Measurements from ENCODE around the gene TDRD10. TPM values are rescaled to one million over a fixed set of nuclear protein-coding genes. Genes with fewer than 3 reads are reported as not detected.
"Not testable (repeated sequence)": the region's sequence is repeated elsewhere in the genome, so short reads cannot be mapped to it uniquely, and the experiment has no call there.

Gene TDRD10
- total and polyA plus RNA-seq, 2 donors (not counting 1 experiment from before 2014, with no cell fraction given) = 0.06 TPM; not detected in 1

DNA sequence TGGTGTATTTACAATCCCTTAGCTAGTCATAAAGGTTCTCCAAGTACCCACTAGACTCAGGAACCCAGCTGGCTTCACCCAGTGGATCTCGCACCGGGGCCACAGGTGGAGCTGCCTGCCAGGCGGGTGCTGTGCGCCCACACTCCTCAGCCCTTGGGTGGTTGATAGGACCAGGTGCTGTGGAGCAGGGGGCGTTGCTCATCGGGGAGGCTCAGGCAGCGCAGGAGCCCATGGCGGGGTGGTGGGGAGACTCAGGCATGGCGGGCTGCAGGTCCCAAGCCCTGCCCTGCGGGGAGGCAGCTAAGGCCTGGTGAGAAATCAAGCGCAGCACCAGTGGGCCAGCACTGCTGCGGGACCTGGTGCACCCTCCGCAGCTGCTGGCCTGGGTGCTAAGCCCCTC is 29.9 kb downstream of the TDRD10 start:
- H3K36me3 ChIP-seq (replicated peaks in 1 of 2; ENCODE audit: control extremely low read depth in 1 of 2, control insufficient read depth in 1 of 2, extremely low read depth in 1 of 2, insufficient read depth in 2 of 2, low read length in 1 of 2); H3K79me2 ChIP-seq (ENCODE audit: control insufficient read depth, insufficient read depth, low read length); H3K27ac ChIP-seq (ENCODE audit: low read length in 2 of 2); H3K9ac ChIP-seq (ENCODE audit: low read length); H3K4me3 ChIP-seq (ENCODE audit: control extremely low read depth in 1 of 5, extremely low read depth in 1 of 5, insufficient read depth in 1 of 5, low read depth in 2 of 5, low read length in 4 of 5); H3K4me1 ChIP-seq (ENCODE audit: control insufficient read depth in 2 of 2, insufficient read depth in 2 of 2, low read length in 2 of 2); H3K27ac Mint-ChIP-seq; H3K9me3 Mint-ChIP-seq (ENCODE audit: insufficient read depth); H3K27me3 ChIP-seq (replicated peaks in 1 of 4; ENCODE audit: control extremely low read depth in 1 of 4, control insufficient read depth in 3 of 4, insufficient read depth in 4 of 4, low read length in 3 of 4); ATAC-seq (ENCODE audit: low read depth); POLR2A ChIA-PET; H3K4me3 Mint-ChIP-seq; H3K4me1 Mint-ChIP-seq; H3K4me2 ChIP-seq (replicated peaks; ENCODE audit: low read depth, low read length, poor library complexity, severe bottlenecking); intact Hi-C loops (cut with micrococcal nuclease); H2AFZ ChIP-seq (ENCODE audit: insufficient read depth, low read depth, low read length, poor library complexity, severe bottlenecking); DNase-seq; H4K20me1 ChIP-seq (ENCODE audit: control insufficient read depth, insufficient read depth, low read length, poor library complexity, severe bottlenecking): not testable (repeated sequence)
- WGBS (ENCODE audit: insufficient coverage) = 96% methylated on average over 12 of the region's 13 CpGs
- peaks cover 0 to 13% (median 0%) of the 10 kb centered on the region in 3 donors for H3K9me3 ChIP-seq (ENCODE audit: control extremely low read depth in 1 of 3, control insufficient read depth in 2 of 3, insufficient read depth in 1 of 3, low read length in 2 of 3)
- CTCF ChIA-PET = interaction anchor here (1.2 kb wide), 1 partner anchor 50 kb away, joined by 4 read pairs; no protein-coding TSS in a partner anchor
- peaks cover 15% of the 10 kb centered on the region for H3K27me3 Mint-ChIP-seq

DNA sequence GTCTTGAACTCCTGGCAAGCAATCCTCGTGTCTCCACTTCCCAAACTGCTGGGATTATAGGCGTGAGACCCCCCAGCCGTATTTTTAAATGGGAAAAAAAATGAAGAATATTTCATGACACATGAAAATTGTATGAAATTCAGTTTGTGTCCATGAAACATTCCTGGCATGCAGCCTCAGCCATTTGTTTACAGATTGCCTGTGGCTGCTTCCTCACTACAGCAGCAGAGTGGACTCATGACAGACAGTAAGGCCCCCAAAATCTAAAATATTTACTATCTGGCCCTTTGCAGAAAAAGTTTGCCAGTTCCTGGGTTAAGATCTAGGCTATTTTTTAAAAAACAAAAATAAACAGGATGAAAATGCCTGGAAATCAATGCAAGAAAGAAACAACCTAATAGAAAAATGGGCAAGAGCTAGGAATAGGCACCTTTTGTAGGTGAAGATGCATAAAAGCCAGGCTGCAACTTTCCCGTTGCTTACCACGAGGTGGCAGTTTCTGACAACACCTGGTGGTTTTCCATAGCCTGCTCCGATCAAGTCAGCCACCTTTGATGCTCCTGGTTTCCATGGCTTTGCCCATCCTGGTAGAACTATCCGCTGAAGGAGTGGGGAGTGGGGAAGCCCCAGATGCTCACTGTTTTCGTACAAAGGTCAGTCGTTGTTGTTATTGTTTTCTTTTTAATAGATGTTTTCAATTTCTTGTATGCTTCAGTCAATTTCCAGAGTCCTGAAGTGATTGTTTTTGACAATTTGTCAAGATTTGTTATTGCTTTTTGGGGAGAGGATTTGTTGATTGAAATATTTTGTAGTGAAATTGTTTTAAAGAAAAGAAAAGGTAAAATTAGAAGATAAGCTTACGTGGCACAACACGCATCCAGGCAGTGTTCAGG is 32.2 kb downstream of the TDRD10 start:
- H3K27ac Mint-ChIP-seq = no peak overlapping the region
- POLR2A ChIA-PET = no interaction called here
- Histone ChIP-seq H3K79me2 (ENCODE audit: control insufficient read depth, insufficient read depth, low read length) (no peaks in the 10 kb centered on the region), H4K20me1 (ENCODE audit: control insufficient read depth, insufficient read depth, low read length, poor library complexity, severe bottlenecking) (no peaks in the 10 kb centered on the region), H3K36me3 (replicated peaks in 1 of 2; ENCODE audit: control extremely low read depth in 1 of 2, control insufficient read depth in 1 of 2, extremely low read depth in 1 of 2, insufficient read depth in 2 of 2, low read length in 1 of 2) (no peaks in the 10 kb centered on the region), H3K27me3 (replicated peaks in 1 of 4; ENCODE audit: control extremely low read depth in 1 of 4, control insufficient read depth in 3 of 4, insufficient read depth in 4 of 4, low read length in 3 of 4) (peaks cover 0 to 5% (median 0%) of the 10 kb centered on the region in 4 experiments), H3K4me1 (ENCODE audit: control insufficient read depth in 2 of 2, insufficient read depth in 2 of 2, low read length in 2 of 2) (no peaks in the 10 kb centered on the region), H3K9ac (ENCODE audit: low read length) (no peak overlapping the region), H3K27ac (ENCODE audit: low read length in 2 of 2) (no peak overlapping the region), H3K4me3 (ENCODE audit: control extremely low read depth in 1 of 5, extremely low read depth in 1 of 5, insufficient read depth in 1 of 5, low read depth in 2 of 5, low read length in 4 of 5) (no peak overlapping the region), H3K4me2 (replicated peaks; ENCODE audit: low read depth, low read length, poor library complexity, severe bottlenecking) (no peak overlapping the region), H3K9me3 (ENCODE audit: control extremely low read depth in 1 of 3, control insufficient read depth in 2 of 3, insufficient read depth in 1 of 3, low read length in 2 of 3) (peaks cover 0 to 13% (median 0%) of the 10 kb centered on the region in 3 donors), H2AFZ (ENCODE audit: insufficient read depth, low read depth, low read length, poor library complexity, severe bottlenecking) (no peak overlapping the region)
- H3K4me3 Mint-ChIP-seq = no peak overlapping the region
- WGBS (ENCODE audit: insufficient coverage) = 92% methylated on average over 8 of the region's 11 CpGs
- DNase-seq = no peak
- CTCF ChIA-PET = interaction anchor here (1.5 to 1.7 kb wide), 2 partner anchors 54 to 200 kb away, joined by 3 read pairs; no protein-coding TSS in a partner anchor
- peaks cover 19% of the 10 kb centered on the region for H3K27me3 Mint-ChIP-seq
- intact Hi-C loops (cut with micrococcal nuclease) = no loop called here
- H3K4me1 Mint-ChIP-seq = no peaks in the 10 kb centered on the region
- no peak for TF ChIP-seq EZH2 (IDR thresholded peaks at IDR 0.05; ENCODE audit: borderline replicate concordance, insufficient read depth, low read depth, low read length, poor library complexity, severe bottlenecking)
- TF ChIP-seq, protein P1, sequence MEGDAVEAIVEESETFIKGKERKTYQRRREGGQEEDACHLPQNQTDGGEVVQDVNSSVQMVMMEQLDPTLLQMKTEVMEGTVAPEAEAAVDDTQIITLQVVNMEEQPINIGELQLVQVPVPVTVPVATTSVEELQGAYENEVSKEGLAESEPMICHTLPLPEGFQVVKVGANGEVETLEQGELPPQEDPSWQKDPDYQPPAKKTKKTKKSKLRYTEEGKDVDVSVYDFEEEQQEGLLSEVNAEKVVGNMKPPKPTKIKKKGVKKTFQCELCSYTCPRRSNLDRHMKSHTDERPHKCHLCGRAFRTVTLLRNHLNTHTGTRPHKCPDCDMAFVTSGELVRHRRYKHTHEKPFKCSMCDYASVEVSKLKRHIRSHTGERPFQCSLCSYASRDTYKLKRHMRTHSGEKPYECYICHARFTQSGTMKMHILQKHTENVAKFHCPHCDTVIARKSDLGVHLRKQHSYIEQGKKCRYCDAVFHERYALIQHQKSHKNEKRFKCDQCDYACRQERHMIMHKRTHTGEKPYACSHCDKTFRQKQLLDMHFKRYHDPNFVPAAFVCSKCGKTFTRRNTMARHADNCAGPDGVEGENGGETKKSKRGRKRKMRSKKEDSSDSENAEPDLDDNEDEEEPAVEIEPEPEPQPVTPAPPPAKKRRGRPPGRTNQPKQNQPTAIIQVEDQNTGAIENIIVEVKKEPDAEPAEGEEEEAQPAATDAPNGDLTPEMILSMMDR (IDR thresholded peaks at IDR 0.05) = no peak
- no peak for ATAC-seq (ENCODE audit: low read depth)
- peaks cover 4% of the 10 kb centered on the region for H3K9me3 Mint-ChIP-seq (ENCODE audit: insufficient read depth)

Data from B cell (primary cell).